Stimulated activated CD8-positive, alpha-beta memory T cell treated with anti-CD3 and anti-CD28 coated beads, Interleukin-4, amount 100 ng/mL, for 24 hours (primary cell): ENCODE data around the gene UPB1.
A peak's percentile ranks its signal among the peaks of the same experiment; 100 is the strongest.
"Not testable (repeated sequence)": the region's sequence is repeated elsewhere in the genome, so short reads cannot be mapped to it uniquely, and the experiment has no call there.

Source experiments
- DNase-seq: peaks from one replicate; pipeline ENCODE4 v3.0.0-alpha.2; 2020; ENCODE audit warnings: low read depth

UPB1 gene

DNA sequence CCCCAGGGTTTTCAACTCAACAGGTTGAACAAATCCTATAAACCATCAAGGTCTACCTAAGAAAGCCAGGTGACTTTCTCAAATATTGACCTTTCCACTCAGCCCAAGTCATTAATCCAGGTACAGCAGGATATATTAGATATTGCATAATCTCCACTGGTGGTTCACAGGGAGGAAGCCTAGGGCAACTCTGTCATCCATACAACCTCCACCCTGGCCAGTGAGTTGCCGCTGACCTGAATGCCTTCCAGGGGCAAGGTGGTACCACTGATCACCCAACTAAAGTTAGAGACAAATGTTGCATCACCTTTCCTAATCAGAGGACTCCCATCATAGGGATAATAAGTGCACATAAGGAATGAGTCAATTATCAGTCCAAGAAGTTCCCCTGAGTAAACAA, 36.9 kb downstream of the UPB1 start:
- no peak for DNase-seq

DNA sequence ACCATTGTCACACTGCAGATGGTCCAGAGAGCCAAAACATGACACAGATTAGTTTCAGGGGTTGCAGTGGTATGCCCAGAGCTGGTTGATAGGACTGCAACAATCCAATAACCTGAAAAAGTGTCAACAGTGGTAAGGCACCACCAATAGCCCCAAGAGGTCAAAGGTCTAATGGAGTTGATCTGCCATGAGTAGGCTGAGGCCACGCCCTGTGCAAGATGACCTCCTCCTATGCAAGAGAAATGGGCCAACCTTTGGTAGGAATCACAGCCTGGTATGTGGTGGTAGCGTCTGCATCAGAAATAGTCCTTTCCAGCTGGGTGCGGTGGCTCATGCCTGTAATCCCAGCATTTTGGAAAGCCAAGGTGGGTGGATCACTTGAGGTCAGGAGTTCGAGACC, 40.2 kb downstream of the UPB1 start:
- no peak for DNase-seq

- no peak for DNase-seq
Observed at GRCh38 chr22:24536089-24536488, 41.0 kb downstream of the UPB1 start.

DNA sequence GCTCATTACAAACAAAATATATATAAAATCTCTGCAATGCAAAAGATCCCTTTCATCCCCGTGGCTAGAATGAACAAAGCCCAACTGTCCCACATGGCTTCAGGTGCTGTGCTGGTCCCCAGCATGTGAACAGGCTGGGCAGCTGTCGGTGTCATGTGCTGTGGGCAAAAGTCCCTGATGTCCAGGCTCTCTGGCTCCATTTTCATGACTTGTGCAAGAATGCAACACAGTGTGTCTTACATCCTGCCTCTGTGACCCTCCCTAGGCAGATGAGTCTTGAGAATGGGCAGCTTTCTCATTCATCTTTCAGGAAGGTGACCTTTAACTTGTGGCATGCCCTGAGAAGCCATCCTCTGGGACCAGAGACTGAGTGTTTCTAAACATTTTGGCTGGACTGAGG, 45.3 kb downstream of the UPB1 start:
- DNase-seq: no peak

DNA sequence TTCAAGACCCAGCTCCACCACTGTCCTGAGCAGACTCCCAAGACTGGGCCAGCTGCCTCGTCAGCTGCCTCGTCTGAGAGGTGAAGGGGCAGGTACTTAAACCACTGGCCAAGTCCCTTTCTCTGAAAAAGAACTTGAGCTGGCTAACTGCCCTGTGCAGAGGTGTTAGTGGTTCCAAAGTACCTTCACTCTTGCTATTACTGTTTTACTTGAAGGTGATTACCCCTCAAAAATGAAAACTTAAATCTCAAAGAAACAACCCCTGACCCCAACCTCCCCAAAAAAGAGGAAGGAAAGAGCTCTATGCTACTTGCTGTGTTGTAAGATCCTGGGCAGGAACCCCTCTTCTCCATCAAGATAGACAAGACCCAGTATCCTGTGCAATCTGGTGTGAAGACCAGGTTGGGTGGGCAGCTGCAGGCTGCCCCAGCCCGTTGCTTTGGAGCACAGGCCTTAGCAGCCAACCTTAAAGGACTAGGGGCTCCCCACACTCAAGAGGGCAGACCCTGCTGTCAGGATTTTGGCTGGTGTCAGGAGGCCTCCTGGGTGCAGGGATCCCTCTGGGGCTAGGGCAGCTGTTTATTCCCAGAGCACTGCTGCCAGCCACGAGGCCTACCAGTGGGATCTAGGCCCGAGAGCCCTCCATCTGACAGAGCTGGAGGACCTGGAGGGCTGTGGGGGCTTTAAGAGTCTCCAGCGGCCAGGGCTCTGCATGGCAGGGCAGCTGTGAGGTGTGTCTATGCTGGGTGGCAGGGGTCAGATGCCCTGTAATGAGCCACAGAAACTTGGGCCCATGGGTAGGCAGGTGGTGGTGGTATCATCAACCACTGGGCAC, 46.8 kb downstream of the UPB1 start:
- DNase-seq: no peak

- no peak for DNase-seq
Observed at GRCh38 chr22:24542641-24543040, 47.5 kb downstream of the UPB1 start.

GRCh38 chr22:24543185-24543601, 48.1 kb downstream of the UPB1 start:
- no peak for DNase-seq

- DNase-seq: no peak
Observed at GRCh38 chr22:24543679-24544243, 48.6 kb downstream of the UPB1 start.

GRCh38 chr22:24548812-24549211, 53.7 kb downstream of the UPB1 start:
- DNase-seq: no peak

DNA sequence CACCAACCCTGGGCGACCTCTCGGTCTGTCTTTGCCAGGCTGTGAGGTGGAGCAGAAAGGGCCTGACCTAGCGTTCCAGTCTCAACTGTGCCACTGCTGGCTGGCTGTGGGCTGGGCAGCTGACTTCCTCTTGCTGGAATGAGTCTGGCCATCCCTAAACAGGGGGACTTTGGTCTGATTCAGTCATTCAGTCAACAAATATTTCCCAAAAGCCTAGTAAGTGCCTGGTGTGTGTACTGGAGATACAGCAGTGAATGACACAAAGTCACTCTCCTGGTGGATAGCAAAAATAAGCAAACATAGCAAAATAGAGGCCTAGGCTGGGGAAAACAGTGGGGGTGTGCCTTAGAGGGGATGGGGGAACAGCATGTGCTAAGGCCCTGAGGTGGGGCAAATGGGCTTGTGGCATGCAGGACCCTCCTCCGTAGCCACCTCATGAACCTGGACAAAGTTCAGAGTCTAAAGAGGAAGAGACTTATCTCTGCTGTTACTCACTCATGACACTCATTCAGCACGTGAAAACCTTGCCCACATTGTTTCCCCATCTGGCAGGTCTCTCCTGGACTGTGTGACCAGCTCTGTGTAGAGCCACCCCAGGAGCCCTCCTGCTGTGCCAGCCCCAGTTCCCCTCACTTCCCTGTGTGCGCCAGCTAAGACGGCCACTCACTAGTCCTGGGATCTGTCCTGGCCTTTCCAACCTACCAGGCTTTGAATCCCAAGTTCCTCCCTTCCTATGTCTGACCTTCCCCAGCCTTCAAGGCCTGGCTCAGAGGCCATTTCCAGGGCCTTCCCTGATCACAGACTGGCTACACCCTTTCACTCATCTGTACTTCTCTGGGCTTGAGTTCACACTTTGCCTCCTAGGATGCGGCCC, 55.1 kb downstream of the UPB1 start:
- DNase-seq: no peak

DNA sequence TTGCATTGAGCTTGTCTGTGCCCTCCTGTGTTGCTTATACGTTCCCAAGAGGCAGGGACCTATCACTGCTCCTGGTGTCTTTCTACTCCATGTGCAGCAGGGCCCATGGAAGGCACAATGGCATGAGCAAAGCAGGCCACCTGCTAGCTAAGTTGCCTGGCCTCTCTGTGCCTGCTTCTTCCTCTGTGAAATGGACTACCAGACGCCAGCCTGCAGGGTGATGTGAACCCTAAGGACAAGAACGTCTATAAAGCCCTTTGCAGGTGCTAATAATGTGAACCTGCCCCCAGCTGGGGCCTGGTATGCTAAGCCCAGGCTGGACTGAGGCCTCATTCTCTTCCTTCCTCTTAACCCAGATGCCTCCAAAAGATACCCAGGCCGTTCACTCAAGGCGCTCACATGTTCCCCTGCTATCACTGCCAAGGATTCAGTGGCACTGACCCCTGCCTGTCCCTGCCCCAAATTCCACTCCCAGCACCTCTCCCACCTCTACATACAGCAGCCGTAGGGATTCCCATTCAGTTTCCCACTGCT, 55.8 kb downstream of the UPB1 start:
- DNase-seq: no peak

- DNase-seq: not testable (repeated sequence)
Observed at GRCh38 chr22:24552503-24553286, 57.6 kb downstream of the UPB1 start.

GRCh38 chr22:24553597-24554312, 58.6 kb downstream of the UPB1 start:
- no peak for DNase-seq

GRCh38 chr22:24554313-24555164, 59.4 kb downstream of the UPB1 start, which contains the start of gene GUCD1:
Gene GUCD1, minus strand, starts transcription at chr22:24555138. Its CDS starts 147 bp downstream, at chr22:24554991.
- DNase-seq: peak; percentile 5

GRCh38 chr22:24555165-24556039, 60.3 kb downstream of the UPB1 start, which contains the start of gene SNRPD3:
Gene SNRPD3, plus strand, starts transcription at chr22:24555999. Its CDS starts 1,676 bp downstream, at chr22:24557675.
- DNase-seq: peak; percentile 100

GRCh38 chr22:24559471-24559870, 64.3 kb downstream of the UPB1 start:
- no peak for DNase-seq

GRCh38 chr22:24563246-24563645, 68.1 kb downstream of the UPB1 start:
- no peak for DNase-seq

GRCh38 chr22:24564376-24565058, 69.4 kb downstream of the UPB1 start:
- no peak for DNase-seq
